AG09319 (cell line): Measurements from ENCODE around the gene UPP2.

Experiments used
- DNase-seq: peaks from one replicate; pipeline ENCODE4 v3.0.0-alpha.2; 2010; ENCODE audit warnings: low read depth; ENCODE audit errors: extremely low read depth
- TF ChIP-seq, protein P1 (sequence below): IDR thresholded peaks from 2 replicates; pipeline ENCODE4 v1.5.1; 2011; ENCODE audit warnings: low read depth, mild to moderate bottlenecking, inconsistent platforms, low read length, moderate library complexity

Gene UPP2

GRCh38 chr2:158181171-158181570 lies 79.5 kb downstream of the UPP2 start:
- DNase-seq = no peak
- TF ChIP-seq, protein P1, sequence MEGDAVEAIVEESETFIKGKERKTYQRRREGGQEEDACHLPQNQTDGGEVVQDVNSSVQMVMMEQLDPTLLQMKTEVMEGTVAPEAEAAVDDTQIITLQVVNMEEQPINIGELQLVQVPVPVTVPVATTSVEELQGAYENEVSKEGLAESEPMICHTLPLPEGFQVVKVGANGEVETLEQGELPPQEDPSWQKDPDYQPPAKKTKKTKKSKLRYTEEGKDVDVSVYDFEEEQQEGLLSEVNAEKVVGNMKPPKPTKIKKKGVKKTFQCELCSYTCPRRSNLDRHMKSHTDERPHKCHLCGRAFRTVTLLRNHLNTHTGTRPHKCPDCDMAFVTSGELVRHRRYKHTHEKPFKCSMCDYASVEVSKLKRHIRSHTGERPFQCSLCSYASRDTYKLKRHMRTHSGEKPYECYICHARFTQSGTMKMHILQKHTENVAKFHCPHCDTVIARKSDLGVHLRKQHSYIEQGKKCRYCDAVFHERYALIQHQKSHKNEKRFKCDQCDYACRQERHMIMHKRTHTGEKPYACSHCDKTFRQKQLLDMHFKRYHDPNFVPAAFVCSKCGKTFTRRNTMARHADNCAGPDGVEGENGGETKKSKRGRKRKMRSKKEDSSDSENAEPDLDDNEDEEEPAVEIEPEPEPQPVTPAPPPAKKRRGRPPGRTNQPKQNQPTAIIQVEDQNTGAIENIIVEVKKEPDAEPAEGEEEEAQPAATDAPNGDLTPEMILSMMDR = no peak

DNA sequence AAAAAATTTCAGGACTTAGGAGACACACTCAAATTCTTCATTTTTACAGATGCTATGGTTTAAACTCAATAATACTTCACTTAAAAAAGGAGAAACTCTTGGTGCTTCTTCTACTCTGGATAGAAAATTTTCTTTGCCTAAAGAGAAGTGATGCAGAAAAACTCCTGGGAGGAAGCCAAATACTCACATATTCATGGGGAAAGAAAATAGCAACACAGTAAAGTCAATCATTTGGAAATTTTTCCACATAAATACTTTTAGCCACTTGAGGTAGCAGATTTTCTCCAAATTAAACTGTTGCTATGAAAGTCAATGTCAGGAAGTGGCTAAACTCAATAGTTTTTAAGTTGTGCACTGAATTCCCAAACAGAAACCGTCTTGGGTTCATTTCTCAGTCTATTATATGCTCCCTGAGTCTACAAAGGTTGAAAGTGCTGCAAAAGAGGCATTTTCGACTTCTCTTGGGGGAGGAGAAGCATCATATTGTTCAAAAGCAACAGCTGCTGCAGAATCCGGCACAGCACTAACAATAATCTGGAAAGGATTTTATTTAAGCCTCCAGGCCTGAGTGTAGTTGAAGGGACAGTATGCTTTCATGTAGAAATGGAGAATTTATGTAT lies 81.1 kb downstream of the UPP2 start:
- no peak for DNase-seq
- TF ChIP-seq, protein P1 = no peak

- TF ChIP-seq, protein P1 = no peak
- no peak for DNase-seq
Measured at GRCh38 chr2:158184001-158184400, 82.3 kb downstream of the UPP2 start.

DNA sequence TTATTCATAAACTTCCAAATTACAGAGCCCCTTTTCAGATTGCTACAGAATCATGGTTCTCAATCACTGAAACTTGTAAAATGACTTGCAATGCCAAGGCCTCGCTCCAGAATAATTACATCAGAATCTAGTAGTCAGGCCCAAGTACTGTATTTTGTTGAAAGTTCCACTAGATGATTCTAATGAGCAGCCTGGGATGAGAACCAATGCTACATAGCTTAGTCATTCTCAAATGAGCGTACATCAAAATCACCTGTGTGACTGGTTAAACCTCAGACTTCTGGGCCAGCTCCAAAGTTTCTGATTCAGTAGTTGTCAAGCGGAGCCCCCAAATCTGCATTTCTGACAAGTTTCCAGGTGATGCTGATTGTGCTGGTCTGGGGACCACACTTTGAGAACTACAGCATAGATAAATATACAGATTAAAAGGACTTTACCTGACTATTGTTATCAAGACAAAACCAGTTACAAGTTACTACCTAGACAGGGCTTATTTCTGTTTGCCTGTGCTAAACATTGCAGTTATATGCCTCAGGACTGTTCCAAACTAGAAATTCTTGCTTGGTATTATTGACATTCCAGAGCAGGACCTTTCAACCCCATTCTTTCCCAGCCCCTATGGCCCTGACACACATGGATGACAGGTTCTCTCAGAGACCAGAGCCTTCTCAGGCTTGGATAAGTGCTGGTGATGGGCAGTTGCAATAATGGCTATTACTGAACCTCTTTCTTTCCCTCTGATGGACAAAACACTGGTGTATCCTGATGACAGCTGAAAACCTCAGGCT lies 83.1 kb downstream of the UPP2 start:
- DNase-seq = no peak
- TF ChIP-seq, protein P1 = no peak
